Measurements from ENCODE around the gene CCL7.

DNA sequence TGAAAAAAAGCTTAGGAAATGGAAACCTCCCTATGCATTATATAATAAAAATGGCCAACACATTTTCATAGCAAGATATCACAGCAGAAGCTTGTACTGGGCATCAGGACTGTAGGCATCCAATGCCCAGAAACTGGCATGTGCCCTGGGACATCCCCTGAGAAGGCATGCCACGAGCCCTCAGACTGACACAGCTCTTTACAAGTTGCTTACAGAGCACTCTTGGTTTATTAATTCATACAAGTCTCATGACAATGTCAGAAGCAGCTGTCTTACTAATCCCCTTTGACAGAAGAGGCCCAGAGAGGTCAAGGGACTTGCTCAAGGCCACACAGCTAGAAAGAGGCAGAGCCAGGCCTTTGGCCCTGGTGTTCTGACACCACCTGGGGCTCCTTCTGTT is 20.5 kb upstream of the CCL7 start:
- TF ChIP-seq ZFP30 (CRISPR knock-in tag; IDR thresholded peaks at IDR 0.05) (no peak), SNAI2 (CRISPR knock-in tag; IDR thresholded peaks at IDR 0.05) (no peak)

Measured in SK-N-SH treated with all-trans-retinoic acid at 6 μM for 48 hours (cell line).